ENCODE results near the gene TIMM8B. TPM values are rescaled to one million over a fixed set of nuclear protein-coding genes. Genes with fewer than 3 reads are reported as not detected.

TIMM8B gene
- total and polyA plus RNA-seq, 2 of the 4 experiments (the other 2 are of a cell fraction), result 35.5 to 103 TPM

DNA sequence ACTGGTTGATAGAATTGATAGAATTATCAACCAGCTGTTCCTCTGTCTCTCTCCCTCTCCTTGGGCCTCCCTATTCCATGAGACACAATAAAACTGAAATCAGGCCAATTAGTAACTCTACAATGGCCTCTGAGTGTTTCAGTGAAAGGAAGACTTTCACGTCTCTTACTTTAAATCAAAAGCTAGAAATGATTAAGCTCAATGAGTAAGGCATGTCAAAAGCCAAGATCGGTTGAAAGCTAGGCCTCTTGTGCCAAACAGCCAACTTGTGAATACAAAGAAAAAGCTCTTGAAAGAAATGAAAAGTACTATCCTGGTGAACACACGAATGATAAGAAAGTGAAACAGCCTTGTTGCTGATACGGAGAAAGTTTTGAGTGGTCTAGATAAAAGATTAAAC is 29.4 kb downstream of the TIMM8B start:
- Histone ChIP-seq H4K8ac (ENCODE audit: low read depth in 2 of 2, low read length in 2 of 2) (no peak overlapping the region), H2AK5ac (ENCODE audit: low read depth, low read length) (no peak overlapping the region), H4K20me1 (ENCODE audit: insufficient read depth, low read length) (no peaks in the 10 kb centered on the region), H3K18ac (ENCODE audit: low read depth, low read length) (no peak overlapping the region), H3K56ac (ENCODE audit: extremely low read depth, insufficient read depth, low read length) (no peak overlapping the region), H3K23ac (ENCODE audit: low read depth, low read length) (no peak overlapping the region), H2AFZ (replicated peaks; ENCODE audit: low read length, poor library complexity) (no peak overlapping the region), H3K4me3 (ENCODE audit: insufficient read depth, low read depth, low read length) (no peak overlapping the region), H2AK9ac (replicated peaks; ENCODE audit: low read depth, low read length, poor library complexity) (no peak overlapping the region), H3K9ac (ENCODE audit: low read depth, low read length) (no peak overlapping the region), H2BK20ac (ENCODE audit: low read depth, low read length) (no peak overlapping the region), H3K4me1 (ENCODE audit: control insufficient read depth, insufficient read depth, low read length) (no peaks in the 10 kb centered on the region), H2BK120ac (ENCODE audit: low read depth, low read length) (no peak overlapping the region), H2BK15ac (ENCODE audit: low read depth, low read length) (no peak overlapping the region), H4K5ac (ENCODE audit: low read depth, low read length) (no peak overlapping the region), H3K36me3 (ENCODE audit: control insufficient read depth, insufficient read depth, low read length) (peaks cover 19% of the 10 kb centered on the region), H4K91ac (ENCODE audit: insufficient read depth, low read depth, low read length) (no peak overlapping the region), H3K4me2 (ENCODE audit: low read depth, low read length) (no peak overlapping the region), H3K9me1 (ENCODE audit: insufficient read depth, low read length) (no peaks in the 10 kb centered on the region; the same call in none of the 2 replicates), H3K79me1 (ENCODE audit: low read depth in 1 of 2, low read length in 2 of 2) (peaks cover 0 to 3% of the 10 kb centered on the region in 2 experiments; a peak in 2 of 4 replicates), H3K27ac (ENCODE audit: insufficient read depth, low read length) (no peak overlapping the region), H2BK5ac (ENCODE audit: low read depth, low read length, poor library complexity, severe bottlenecking) (no peak overlapping the region), H3K4ac (ENCODE audit: low read depth, low read length) (no peak overlapping the region), H3K9me3 (ENCODE audit: control insufficient read depth, insufficient read depth, low read length) (no peaks in the 10 kb centered on the region), H3K27me3 (ENCODE audit: control insufficient read depth, insufficient read depth, low read length) (no peaks in the 10 kb centered on the region), H3K14ac (replicated peaks; ENCODE audit: low read depth, low read length) (no peak overlapping the region)
- ATAC-seq (ENCODE audit: low read depth), result no peak
- ChIA-PET CTCF (interaction anchor here (1.8 kb wide), 1 partner anchor 57 kb away, joined by 6 read pairs; no protein-coding TSS in a partner anchor), POLR2A (ENCODE audit: unreplicated experiment) (no interaction called here)
- WGBS, 2 experiments (ENCODE audit: extremely low coverage in 2 of 2, insufficient read length in 1 of 2), result 100% methylated on average over 1 of the region's 4 CpGs; no CpG with 5 or more reads in 1 of the 2 experiments
- dilution Hi-C loops (cut with HindIII; ENCODE audit: low sequenced_read_pairs, unreplicated experiment) (no loop called here), in situ Hi-C loops (cut with MboI; ENCODE audit: low sequenced_read_pairs) (no loop called here), intact Hi-C loops (cut with micrococcal nuclease) (no loop called here)
- no peak for DNase-seq
- BruUV-seq (replicated peaks), result no TSS peak
- TF ChIP-seq NFE2L2 (IDR thresholded peaks at IDR 0.05; ENCODE audit: low read depth, low read length), result no peak
- TF ChIP-seq RAD21 (IDR thresholded peaks at IDR 0.05; ENCODE audit: low read length), result no peak
- TF ChIP-seq MXI1 (IDR thresholded peaks at IDR 0.05; ENCODE audit: borderline replicate concordance, low read depth, low read length), result no peak
- no peak for TF ChIP-seq CEBPB (IDR thresholded peaks at IDR 0.05; ENCODE audit: low read depth, low read length)
- no peak for TF ChIP-seq MAZ (IDR thresholded peaks at IDR 0.05; ENCODE audit: borderline replicate concordance, low read depth, low read length)
- TF ChIP-seq, protein P1, sequence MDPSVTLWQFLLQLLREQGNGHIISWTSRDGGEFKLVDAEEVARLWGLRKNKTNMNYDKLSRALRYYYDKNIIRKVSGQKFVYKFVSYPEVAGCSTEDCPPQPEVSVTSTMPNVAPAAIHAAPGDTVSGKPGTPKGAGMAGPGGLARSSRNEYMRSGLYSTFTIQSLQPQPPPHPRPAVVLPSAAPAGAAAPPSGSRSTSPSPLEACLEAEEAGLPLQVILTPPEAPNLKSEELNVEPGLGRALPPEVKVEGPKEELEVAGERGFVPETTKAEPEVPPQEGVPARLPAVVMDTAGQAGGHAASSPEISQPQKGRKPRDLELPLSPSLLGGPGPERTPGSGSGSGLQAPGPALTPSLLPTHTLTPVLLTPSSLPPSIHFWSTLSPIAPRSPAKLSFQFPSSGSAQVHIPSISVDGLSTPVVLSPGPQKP (IDR thresholded peaks at IDR 0.05; ENCODE audit: borderline replicate concordance, low read depth, low read length), result no peak
- no peak for TF ChIP-seq RFX5 (IDR thresholded peaks at IDR 0.05; ENCODE audit: low read depth, low read length)

Measured in IMR-90 (cell line).